Caco-2 (cell line): Measurements from ENCODE around the gene PRPS1. TPM values are rescaled to one million over a fixed set of nuclear protein-coding genes. Genes with fewer than 3 reads are reported as not detected.

Experiments
- BruUV-seq: library from RNA; stranded (reverse); fragments of 400-500 nt; replicated peaks from 2 replicates; lab custom pipeline; 2021; lab: Mats Ljungman, UMichigan
- CTCF ChIA-PET: fragments of 300-600 bp; sonication (Branson Sonifier 250); formaldehyde crosslinking; loops from one replicate; lab custom pipeline; 2022; ENCODE audit warnings: antibody characterized with exemption; lab: Charles Lee
- POLR2A ChIA-PET: fragments of 300-600 bp; sonication (Branson Sonifier 250); formaldehyde crosslinking; loops from one replicate; lab custom pipeline; 2022; ENCODE audit warnings: antibody characterized with exemption; lab: Charles Lee
- DNase-seq, 2 experiments: peaks; one replicate each; pipeline versions ENCODE4 v3.0.0 to v3.0.0-alpha.2; 2020 to 2022
- H3K27me3 ChIP-seq: replicated peaks from 2 replicates; pipeline ENCODE4 v1.6.0; 2011; ENCODE audit warnings: low read length; ENCODE audit not compliant: control insufficient read depth, insufficient read depth
- H3K36me3 ChIP-seq: 2 replicates; pipeline ENCODE4 v1.5.1; 2011; ENCODE audit warnings: low read length; ENCODE audit not compliant: control insufficient read depth, insufficient read depth
- H3K4me1 ChIP-seq: fragments of 250-450 bp; sonication (Bioruptor Pico); 2 replicates; pipeline ENCODE4 v1.5.1; 2020; ENCODE audit warnings: mild to moderate bottlenecking
- H3K4me3 ChIP-seq: 2 replicates; pipeline ENCODE4 v1.5.1; 2011; ENCODE audit warnings: low read depth, mild to moderate bottlenecking, control low read depth, low read length
- H3K9me3 ChIP-seq: fragments of 250-450 bp; sonication (Bioruptor Pico); 2 replicates; pipeline ENCODE4 v1.5.1; 2020; ENCODE audit warnings: mild to moderate bottlenecking, moderate library complexity
- H3K27ac Mint-ChIP-seq: one replicate; pipeline ENCODE4 v1.8.0; 2022; ENCODE audit warnings: mixed read lengths; ENCODE audit not compliant: unreplicated experiment
- H3K27me3 Mint-ChIP-seq: one replicate; pipeline ENCODE4 v1.8.0; 2022; ENCODE audit warnings: mixed read lengths; ENCODE audit not compliant: insufficient read depth, unreplicated experiment
- H3K36me3 Mint-ChIP-seq: one replicate; pipeline ENCODE4 v1.8.0; 2022; ENCODE audit warnings: mild to moderate bottlenecking, mixed read lengths; ENCODE audit not compliant: insufficient read depth, unreplicated experiment
- H3K4me1 Mint-ChIP-seq: one replicate; pipeline ENCODE4 v1.8.0; 2022; ENCODE audit warnings: low read depth, mixed read lengths; ENCODE audit not compliant: unreplicated experiment
- H3K4me3 Mint-ChIP-seq: one replicate; pipeline ENCODE4 v1.8.0; 2022; ENCODE audit warnings: mild to moderate bottlenecking, moderate library complexity, mixed read lengths; ENCODE audit not compliant: unreplicated experiment
- H3K9me3 Mint-ChIP-seq: one replicate; pipeline ENCODE4 v1.8.0; 2022; ENCODE audit warnings: mixed read lengths; ENCODE audit not compliant: unreplicated experiment
- intact Hi-C: fragments of 100-400 bp; cut with micrococcal nuclease; formaldehyde crosslinking; loops from one replicate; pipeline ENCODE4 v1.10.0; 2022; ENCODE audit not compliant: unreplicated experiment
- total RNA-seq: library from RNA; stranded (reverse); gene quantifications from 2 replicates; pipeline ENCODE4 v1.2.3, GENCODE V29; 2022
- TF ChIP-seq, protein P1 (sequence below), 2 experiments: fragments of 200-600 bp in 1 of 2; IDR thresholded peaks; 1 replicate in 1 of 2; 2 replicates in 1 of 2; pipeline versions ENCODE4 v1.5.1 to v1.8.0; 2011 to 2022; ENCODE audit warnings: antibody characterized with exemption in 1 of 2, control low read depth in 1 of 2, inconsistent platforms in 1 of 2, low read depth in 1 of 2, low read length in 1 of 2, mild to moderate bottlenecking in 1 of 2, moderate library complexity in 1 of 2; ENCODE audit not compliant: insufficient read depth in 1 of 2, severe bottlenecking in 1 of 2, unreplicated experiment in 1 of 2

The PRPS1 gene
- total RNA-seq, 1 experiment from 2014 or later: 34.3 TPM

DNA sequence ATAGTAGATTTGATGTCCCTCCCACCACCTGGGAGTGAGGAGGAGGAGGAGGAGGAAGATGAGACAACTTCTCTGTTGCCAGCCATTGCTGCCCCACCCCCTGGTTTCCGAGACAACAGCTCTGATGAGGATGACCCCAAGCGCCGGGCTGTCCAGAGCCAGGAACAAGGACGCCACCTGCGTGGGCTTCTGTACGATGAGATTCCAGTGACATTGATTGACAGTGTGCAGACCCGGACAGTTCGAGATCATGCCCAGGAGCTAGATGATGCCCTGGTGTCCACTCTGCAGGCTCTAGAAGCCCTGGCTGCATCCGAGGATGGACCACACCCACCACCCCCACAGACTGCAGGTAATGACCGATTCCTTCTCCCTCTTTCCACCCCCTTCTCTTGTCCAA is 30.5 kb upstream of the PRPS1 start:
- Histone ChIP-seq H3K36me3 (no peaks in the 10 kb centered on the region), H3K27me3 (no peaks in the 10 kb centered on the region), H3K4me1 (no peaks in the 10 kb centered on the region), H3K4me3 (no peak overlapping the region), H3K9me3 (no peaks in the 10 kb centered on the region)
- TF ChIP-seq, protein P1, sequence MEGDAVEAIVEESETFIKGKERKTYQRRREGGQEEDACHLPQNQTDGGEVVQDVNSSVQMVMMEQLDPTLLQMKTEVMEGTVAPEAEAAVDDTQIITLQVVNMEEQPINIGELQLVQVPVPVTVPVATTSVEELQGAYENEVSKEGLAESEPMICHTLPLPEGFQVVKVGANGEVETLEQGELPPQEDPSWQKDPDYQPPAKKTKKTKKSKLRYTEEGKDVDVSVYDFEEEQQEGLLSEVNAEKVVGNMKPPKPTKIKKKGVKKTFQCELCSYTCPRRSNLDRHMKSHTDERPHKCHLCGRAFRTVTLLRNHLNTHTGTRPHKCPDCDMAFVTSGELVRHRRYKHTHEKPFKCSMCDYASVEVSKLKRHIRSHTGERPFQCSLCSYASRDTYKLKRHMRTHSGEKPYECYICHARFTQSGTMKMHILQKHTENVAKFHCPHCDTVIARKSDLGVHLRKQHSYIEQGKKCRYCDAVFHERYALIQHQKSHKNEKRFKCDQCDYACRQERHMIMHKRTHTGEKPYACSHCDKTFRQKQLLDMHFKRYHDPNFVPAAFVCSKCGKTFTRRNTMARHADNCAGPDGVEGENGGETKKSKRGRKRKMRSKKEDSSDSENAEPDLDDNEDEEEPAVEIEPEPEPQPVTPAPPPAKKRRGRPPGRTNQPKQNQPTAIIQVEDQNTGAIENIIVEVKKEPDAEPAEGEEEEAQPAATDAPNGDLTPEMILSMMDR (IDR thresholded peaks at IDR 0.05; ENCODE audit: insufficient read depth in 1 of 2, low read depth in 1 of 2, low read length in 1 of 2, severe bottlenecking in 1 of 2, unreplicated experiment in 1 of 2): no peak
- no peaks in the 10 kb centered on the region for H3K9me3 Mint-ChIP-seq
- intact Hi-C loops: no loop called here
- H3K4me1 Mint-ChIP-seq: peaks cover 4% of the 10 kb centered on the region
- POLR2A ChIA-PET: no interaction called here
- CTCF ChIA-PET: no interaction called here
- no peaks in the 10 kb centered on the region for H3K36me3 Mint-ChIP-seq
- no peak overlapping the region for H3K4me3 Mint-ChIP-seq
- H3K27me3 Mint-ChIP-seq: no peaks in the 10 kb centered on the region
- no TSS peak for BruUV-seq
- H3K27ac Mint-ChIP-seq: no peak overlapping the region
- no peak for DNase-seq

DNA sequence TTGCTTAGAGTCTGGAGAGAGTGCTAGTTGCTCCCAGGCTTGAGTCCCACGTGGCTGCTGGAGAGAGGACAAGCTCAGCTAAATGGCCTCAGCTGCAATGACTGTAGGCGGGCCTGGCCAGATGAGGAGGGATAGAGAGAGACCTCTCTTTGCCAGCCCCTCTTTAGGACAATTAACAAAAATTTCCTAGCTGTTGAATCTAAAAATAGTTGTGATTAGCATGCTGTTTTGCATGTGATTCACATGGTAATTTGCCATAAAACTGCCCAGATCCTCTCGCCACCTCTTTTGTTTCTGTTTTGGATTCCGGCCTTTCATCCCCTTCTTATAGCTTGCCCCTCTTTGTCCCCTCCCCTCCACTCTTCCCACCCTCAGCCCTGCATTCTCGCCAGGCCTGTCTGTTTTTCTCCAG is 28.9 kb upstream of the PRPS1 start:
- TF ChIP-seq, protein P1 (IDR thresholded peaks at IDR 0.05; ENCODE audit: insufficient read depth in 1 of 2, low read depth in 1 of 2, low read length in 1 of 2, severe bottlenecking in 1 of 2, unreplicated experiment in 1 of 2): no peak
- Histone ChIP-seq H3K36me3 (no peaks in the 10 kb centered on the region), H3K4me3 (no peak overlapping the region), H3K9me3 (no peaks in the 10 kb centered on the region), H3K27me3 (no peaks in the 10 kb centered on the region), H3K4me1 (no peaks in the 10 kb centered on the region)
- ChIA-PET CTCF (no interaction called here), POLR2A (no interaction called here)
- Mint-ChIP-seq H3K36me3 (no peaks in the 10 kb centered on the region), H3K4me1 (peaks cover 4% of the 10 kb centered on the region), H3K9me3 (no peaks in the 10 kb centered on the region), H3K4me3 (no peak overlapping the region), H3K27me3 (no peaks in the 10 kb centered on the region), H3K27ac (no peak overlapping the region)
- intact Hi-C loops: no loop called here
- DNase-seq: no peak
- BruUV-seq: no TSS peak

- Mint-ChIP-seq H3K27ac (no peak overlapping the region), H3K27me3 (no peaks in the 10 kb centered on the region), H3K4me3 (no peak overlapping the region), H3K9me3 (no peaks in the 10 kb centered on the region), H3K36me3 (no peaks in the 10 kb centered on the region), H3K4me1 (peaks cover 4% of the 10 kb centered on the region)
- no peak overlapping the region for H3K4me3 ChIP-seq
- no peaks in the 10 kb centered on the region for H3K36me3 ChIP-seq
- TF ChIP-seq, protein P1 (IDR thresholded peaks at IDR 0.05; ENCODE audit: insufficient read depth in 1 of 2, low read depth in 1 of 2, low read length in 1 of 2, severe bottlenecking in 1 of 2, unreplicated experiment in 1 of 2): no peak
- BruUV-seq: no TSS peak
- intact Hi-C loops: no loop called here
- DNase-seq: no peak
- ChIA-PET POLR2A (no interaction called here), CTCF (no interaction called here)
- H3K27me3 ChIP-seq: no peaks in the 10 kb centered on the region
- H3K4me1 ChIP-seq: no peaks in the 10 kb centered on the region
- no peaks in the 10 kb centered on the region for H3K9me3 ChIP-seq
These were observed 27.9 kb upstream of the PRPS1 start for GRCh38 chrX:107600366-107600765.
